ENCODE data around the gene KIAA1755.

- TF ChIP-seq, protein P1, sequence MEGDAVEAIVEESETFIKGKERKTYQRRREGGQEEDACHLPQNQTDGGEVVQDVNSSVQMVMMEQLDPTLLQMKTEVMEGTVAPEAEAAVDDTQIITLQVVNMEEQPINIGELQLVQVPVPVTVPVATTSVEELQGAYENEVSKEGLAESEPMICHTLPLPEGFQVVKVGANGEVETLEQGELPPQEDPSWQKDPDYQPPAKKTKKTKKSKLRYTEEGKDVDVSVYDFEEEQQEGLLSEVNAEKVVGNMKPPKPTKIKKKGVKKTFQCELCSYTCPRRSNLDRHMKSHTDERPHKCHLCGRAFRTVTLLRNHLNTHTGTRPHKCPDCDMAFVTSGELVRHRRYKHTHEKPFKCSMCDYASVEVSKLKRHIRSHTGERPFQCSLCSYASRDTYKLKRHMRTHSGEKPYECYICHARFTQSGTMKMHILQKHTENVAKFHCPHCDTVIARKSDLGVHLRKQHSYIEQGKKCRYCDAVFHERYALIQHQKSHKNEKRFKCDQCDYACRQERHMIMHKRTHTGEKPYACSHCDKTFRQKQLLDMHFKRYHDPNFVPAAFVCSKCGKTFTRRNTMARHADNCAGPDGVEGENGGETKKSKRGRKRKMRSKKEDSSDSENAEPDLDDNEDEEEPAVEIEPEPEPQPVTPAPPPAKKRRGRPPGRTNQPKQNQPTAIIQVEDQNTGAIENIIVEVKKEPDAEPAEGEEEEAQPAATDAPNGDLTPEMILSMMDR (IDR thresholded peaks at IDR 0.05 in 8 of 11, conservative IDR thresholded peaks at IDR 0.05 in 3 of 11) = no peak
- TF ChIP-seq POLR2A (IDR thresholded peaks at IDR 0.05) (no peak), POLR2AphosphoS5 (IDR thresholded peaks at IDR 0.05) (no peak)
These were observed 51.4 kb downstream of the KIAA1755 start for GRCh38 chr20:38209054-38209675.

Data from spleen (tissue), 7 donors.